Right ventricle myocardium superior (tissue), 1 donor: ENCODE data around the gene NCAPG. TPM values are rescaled to one million over a fixed set of nuclear protein-coding genes. Genes with fewer than 3 reads are reported as not detected.

ENCODE experiments used
- ATAC-seq: fragments of 200-7000 bp; cut with Tn5 transposase; one replicate; pipeline ENCODE4 v1.9.1; 2020; ENCODE audit warnings: mild to moderate bottlenecking; ENCODE audit not compliant: poor library complexity
- DNase-seq: peaks from one replicate; pipeline ENCODE4 v3.0.0-alpha.2; 2020
- intact Hi-C: fragments of 100-400 bp; cut with DNase I; formaldehyde crosslinking; loops from one replicate; pipeline ENCODE4 v1.11.2; 2022
- long read RNA-seq: library from polyadenylated mRNA; unstranded; transcript quantifications from one replicate; pipeline ENCODE4 v2.0.0, GENCODE V29; 2021
- total RNA-seq: library from RNA; stranded (reverse); fragmentation: NEBNext Ultra II Directional; extraction: Animal tissue kit (Norgen Biotek cat#: 25700); gene quantifications from one replicate; pipeline ENCODE4 v1.2.1, GENCODE V29; 2021
- donor health status: DM: no; HTN: yes; CAD: no; lungs with severe emphysema.

NCAPG gene, protein sequence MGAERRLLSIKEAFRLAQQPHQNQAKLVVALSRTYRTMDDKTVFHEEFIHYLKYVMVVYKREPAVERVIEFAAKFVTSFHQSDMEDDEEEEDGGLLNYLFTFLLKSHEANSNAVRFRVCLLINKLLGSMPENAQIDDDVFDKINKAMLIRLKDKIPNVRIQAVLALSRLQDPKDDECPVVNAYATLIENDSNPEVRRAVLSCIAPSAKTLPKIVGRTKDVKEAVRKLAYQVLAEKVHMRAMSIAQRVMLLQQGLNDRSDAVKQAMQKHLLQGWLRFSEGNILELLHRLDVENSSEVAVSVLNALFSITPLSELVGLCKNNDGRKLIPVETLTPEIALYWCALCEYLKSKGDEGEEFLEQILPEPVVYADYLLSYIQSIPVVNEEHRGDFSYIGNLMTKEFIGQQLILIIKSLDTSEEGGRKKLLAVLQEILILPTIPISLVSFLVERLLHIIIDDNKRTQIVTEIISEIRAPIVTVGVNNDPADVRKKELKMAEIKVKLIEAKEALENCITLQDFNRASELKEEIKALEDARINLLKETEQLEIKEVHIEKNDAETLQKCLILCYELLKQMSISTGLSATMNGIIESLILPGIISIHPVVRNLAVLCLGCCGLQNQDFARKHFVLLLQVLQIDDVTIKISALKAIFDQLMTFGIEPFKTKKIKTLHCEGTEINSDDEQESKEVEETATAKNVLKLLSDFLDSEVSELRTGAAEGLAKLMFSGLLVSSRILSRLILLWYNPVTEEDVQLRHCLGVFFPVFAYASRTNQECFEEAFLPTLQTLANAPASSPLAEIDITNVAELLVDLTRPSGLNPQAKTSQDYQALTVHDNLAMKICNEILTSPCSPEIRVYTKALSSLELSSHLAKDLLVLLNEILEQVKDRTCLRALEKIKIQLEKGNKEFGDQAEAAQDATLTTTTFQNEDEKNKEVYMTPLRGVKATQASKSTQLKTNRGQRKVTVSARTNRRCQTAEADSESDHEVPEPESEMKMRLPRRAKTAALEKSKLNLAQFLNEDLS
- 0.59 TPM for total RNA-seq
- long read RNA-seq, result 0 reads

DNA sequence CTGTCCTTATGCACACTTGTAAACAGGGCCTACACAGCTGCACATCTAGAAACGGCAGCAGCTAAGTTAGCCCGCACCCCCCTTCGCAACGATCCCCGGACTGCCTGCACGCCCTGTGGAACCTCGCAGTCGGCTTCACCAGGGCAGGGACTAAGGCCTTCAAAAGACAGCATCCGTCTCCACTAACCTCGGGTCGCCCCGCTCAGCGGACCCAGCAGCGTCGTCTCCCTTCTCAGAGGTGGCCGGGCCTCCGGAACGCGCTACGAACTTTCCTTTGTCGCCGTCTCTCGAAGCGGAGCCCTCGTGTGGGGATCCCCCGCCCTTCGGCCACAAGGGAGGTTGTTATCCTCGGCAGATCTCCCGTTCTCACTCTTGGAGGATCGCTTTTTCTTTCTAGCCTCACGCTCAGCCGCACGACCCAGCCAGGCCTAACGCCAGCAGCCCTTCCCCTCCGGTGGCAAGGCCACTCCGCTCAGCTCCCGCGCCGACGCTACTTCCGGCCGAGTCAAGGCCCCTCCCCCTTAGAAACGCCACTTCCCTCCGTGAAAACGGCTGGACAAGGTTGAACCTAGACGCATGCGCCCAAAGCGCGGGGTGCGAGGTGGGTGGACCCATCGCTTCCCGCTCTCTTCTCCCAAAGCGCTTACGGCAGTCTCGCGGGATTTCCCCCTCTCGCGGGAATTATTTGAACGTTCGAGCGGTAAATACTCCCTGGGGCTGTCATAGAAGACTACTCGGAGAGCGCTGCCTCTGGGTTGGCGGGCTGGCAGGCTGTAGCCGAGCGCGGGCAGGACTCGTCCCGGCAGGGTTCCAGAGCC lies at the start of gene NCAPG, which contains the start of gene DCAF16:
NCAPG (plus strand) TSS at position 720 of the 818 bp plus-strand sequence. CDS start 99 bp downstream, outside the sequence.
DCAF16 (minus strand) TSS at position 498 of the 818 bp plus-strand sequence. CDS start 6,616 bp downstream, outside the sequence.
- ATAC-seq (peak; percentile 100), DNase-seq (peak; percentile 99)
- intact Hi-C loops, result loop anchor here (5.0 to 10.0 kb wide), 2 partner anchors 212 to 554 kb away; partner anchors contain the start of gene LCORL

DNA sequence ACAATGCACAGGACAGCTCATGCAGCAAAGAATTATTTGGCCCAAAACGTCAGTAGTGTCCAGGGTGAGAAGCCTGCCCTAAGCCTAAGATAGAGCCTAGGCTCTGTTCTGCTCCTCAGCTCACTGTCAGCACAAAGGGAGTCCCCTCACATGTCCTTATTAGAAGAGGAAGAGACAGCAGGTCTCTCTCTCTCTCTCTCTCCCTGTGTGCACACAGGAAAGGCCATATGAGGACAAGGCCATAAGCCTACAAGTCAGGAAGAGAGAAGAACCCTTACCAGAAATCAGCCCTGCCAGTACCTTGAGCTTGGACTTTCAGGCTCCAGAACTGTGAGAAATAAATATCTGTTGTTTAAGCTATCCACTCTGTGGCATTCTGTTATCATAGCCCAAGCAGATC lies 49.7 kb upstream of the NCAPG start:
- ATAC-seq (no peak), DNase-seq (no peak)
- intact Hi-C loops, result no loop called here

DNA sequence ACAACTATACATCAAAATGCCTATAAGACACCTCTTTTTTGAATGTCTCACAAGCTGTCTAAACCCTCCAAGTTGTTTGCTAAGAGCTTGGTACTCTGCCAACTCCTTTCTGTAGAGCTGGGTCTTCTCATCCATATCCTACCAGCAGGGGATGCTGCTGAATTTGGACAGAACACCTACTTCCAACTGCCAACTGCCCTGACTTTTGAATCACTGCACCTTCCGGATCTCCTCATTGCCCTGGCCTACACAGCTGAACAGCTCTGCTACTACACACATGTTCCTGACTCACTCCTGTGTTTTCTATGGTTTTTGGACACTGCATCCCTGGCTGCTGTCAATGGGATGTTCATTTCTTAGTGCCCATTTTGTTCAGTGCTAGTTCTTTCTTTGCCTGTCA lies 48.1 kb upstream of the NCAPG start:
- intact Hi-C loops, result no loop called here
- ATAC-seq, result no peak
- DNase-seq, result no peak

DNA sequence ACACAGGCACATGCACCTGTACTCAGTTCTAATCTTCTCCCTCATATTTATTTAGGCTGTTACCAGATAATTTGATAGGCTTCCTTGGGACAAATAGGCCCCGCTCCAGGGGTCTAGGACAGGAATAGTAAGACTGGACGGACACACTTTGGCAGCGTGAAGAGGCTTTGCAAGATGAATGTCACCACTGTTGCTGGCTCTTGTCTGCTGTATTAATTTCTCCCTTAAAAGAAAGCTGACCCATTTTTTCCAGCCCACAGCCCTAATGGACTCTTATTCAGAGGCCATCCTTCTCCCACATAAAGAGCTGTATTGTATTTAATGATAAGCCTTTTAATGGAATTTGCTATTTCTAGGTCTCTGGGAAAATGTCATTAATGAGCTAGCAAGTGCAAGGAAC lies 47.4 kb upstream of the NCAPG start:
- intact Hi-C loops, result no loop called here
- DNase-seq (no peak), ATAC-seq (no peak)

DNA sequence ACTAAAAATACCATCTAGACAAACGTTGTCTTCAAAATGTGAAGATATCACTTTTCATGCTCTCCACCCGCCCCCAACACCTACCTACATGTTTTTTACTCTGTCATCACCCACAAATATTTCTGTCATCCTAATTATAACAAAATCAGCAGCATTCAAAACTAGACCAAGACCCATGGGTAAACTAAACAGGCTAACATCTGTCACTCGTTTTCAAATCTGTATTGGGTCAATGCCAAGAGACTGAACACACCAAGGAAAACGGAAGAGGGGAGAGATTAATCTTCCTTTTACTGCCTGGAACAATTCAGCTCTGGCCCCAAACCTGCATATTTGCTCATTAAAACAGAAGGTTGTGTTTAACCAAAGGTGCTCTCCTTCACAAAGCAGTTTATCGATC lies 46.8 kb upstream of the NCAPG start:
- DNase-seq (no peak), ATAC-seq (no peak)
- intact Hi-C loops, result no loop called here

DNA sequence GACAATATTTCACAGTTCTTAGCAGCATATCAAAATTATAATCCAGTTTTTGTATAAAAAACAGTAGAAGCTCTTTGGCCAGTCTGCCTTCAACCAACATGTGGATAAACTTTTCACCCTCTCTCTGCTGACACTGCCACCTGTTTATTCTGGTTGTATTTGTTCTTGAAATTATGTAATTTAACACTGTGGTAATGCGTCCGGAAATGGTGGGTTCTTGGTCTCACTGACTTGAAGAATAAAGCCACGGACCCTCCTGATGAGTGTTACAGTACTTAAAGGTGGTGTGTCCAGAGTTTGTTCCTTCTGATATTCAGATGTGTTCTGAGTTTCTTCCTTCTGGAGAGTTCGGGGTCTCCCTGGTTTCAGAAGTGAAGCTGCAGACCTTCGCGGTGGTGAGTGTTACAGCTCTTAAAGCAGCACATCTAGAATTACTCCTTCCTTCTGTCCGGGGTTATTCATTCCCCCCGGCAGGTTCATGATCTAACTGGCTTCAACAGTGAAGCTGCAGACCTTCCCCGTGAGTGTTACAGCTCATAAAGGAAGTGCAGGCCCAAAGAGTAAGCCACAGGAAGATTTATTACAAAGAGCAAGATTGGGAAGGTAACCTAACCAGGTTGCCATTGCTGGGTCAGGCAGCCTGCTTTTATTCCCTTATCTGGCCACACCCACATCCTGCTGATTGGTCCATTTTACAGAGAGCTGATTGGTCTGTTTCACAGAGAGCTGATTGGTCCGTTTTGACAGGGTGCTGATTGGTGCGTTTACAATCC lies 45.1 kb upstream of the NCAPG start:
- intact Hi-C loops, result no loop called here
- ATAC-seq (no peak), DNase-seq (no peak)

DNA sequence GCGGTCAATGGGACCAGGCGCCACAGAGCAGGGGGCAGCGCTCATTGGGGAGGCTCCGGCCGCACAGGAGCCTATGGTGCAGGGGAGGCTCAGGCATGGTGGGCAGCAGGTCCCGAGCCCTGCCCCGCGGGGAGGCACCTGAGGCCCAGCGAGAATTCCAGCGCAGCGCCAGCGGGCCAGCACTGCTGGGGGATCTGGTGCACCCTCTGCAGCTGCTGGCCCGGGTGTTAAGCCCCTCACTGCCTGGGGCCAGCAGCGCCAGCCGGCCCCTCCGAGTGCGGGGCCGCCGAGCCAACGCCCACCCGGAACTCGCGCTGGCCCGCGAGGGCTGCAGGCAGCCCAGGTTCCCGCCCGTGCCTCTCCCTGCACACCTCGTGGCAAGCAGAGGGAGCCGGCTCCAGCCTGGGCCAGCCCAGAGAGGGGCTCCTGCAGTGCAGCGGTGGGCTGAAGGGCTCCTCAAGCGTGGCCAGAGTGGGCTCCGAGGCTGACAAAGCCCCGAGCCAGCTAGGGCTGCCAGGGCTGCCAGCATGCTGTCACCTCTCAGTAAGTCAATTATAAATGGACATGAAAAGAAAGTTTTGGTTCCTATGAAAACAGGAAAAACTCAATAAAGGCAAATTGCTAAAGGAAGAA lies 43.8 kb upstream of the NCAPG start:
- ATAC-seq (no peak), DNase-seq (no peak)
- intact Hi-C loops, result no loop called here

DNA sequence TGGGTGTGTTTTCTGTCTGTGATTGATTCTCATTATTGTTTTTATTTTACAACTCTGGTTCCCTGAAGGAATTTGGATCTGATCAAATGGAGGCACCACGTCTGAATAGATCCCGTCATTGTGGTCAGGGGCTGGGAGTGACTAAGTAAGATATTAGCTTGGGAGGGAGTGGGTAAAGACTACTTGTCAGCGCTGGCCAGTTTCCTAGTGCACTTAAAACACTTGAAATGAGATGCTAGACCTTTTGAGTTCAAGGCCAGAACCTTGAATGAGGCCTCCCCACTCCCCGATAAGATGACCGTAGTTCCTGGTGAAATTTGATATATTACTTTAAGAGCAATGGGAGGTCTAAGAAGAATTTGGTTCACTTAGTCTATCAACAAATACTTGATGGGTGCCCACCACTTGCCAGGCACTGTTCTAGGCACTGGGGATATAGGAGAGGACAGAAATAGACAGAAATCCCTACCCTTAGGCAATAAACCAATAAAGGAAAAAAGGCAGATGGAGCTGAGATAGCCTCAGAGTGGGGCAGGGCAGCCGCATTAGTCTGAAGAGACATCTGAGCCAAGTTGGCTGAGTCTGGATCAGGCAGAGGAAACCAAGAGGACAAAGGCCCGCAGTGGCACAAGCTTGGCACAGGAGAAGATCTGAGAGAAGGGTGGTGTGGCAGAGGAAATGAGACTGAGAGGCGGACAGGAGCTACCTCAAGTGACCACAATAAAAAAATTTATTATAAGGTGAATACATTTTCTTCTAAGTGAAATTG lies 41.2 kb upstream of the NCAPG start:
- intact Hi-C loops, result no loop called here
- no peak for ATAC-seq
- no peak for DNase-seq

DNA sequence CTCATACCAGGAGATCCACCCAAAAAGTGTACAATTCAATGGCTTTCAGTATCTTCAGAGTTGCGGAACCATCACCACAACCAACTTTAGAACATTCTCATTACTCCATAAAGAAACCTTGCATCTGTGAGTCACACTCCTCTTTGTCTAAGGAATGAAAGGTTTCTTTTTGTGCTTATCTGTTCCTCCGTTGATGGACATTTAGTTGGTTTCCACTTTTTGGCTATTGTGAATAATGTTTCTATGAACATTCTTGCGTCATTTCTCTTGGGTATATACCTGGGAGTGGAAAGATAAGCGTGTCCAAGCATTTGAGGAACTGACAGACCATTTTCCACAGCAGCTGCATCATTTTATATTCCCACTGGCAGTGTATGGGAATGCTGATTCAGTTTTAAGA lies 39.9 kb upstream of the NCAPG start:
- no peak for ATAC-seq
- DNase-seq, result no peak
- intact Hi-C loops, result no loop called here

DNA sequence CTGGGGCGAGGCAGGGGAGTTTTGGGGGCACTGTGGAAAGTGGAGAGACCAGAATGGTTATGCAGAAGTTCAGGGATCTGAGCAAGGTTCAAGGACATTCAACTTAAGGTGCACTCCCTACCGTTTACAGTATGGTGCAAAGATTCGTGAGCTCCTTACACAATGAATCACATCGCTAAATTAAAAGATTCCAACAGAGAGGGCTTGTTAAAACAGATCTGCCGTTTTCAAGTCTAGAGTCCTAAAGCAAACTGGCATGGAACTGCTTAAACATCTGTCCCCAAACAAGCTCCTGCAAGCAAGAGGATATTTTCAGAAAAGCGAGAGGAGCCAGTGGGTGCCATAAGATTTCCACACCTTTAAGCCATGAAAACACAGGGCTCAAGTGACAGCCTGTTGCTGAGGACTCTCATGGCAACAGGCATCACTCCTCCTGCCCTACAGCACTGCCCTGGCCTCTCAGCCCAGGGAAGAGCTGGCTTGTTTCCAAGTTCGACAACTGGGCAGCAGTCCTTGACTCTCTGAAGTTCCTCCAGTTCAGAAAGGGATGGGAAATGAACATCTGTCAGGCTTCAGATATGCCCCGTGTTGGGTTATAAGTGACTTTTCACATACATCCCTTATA lies 39.4 kb upstream of the NCAPG start:
- DNase-seq, result no peak
- no peak for ATAC-seq
- intact Hi-C loops, result no loop called here

DNA sequence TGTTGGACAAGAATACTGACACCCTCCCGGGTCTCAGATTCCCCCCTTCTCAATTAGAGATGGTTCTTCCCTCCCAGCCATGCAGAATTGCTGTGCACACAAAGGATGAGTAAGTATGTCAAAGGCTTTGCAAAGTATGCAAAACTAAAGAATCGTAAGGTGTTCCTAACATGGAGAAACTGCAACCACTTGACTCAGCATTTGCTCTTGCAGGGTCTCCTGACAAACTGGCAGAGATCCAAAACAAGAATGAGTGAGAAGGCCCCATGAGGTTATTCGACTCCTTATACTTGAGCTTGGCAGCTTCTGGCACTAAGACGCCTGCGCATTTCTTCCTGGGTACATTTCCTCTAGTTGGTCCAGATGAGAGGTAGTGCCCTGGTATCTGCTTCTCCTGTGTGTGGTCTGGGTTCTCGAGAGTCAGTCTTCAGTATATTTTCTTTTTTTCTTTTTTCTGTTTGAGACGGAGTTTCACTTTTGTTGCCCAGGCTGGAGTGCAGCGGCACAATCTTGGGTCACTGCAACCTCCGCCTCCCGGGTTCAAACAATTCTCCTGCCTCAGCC lies 37.6 kb upstream of the NCAPG start:
- intact Hi-C loops, result no loop called here
- ATAC-seq (no peak), DNase-seq (no peak)

DNA sequence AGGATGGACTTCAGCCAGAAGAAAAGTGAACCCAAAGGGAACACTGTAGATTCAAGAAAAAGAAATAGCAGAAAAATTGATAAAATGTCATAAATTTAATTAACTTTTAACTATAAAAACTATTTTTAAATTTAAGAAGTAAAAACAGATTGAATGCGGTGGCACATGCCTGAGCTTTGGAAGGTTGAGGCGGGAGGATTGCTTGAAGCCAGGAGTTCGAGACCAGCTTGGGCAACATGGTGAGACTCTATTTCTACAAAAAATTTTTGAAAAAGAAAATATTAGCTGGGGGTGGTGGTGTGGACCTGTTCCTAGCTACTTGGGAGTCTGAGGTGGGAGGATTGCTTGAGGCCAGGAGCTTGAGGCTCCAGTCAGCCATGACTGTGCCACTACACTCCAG lies 32.3 kb upstream of the NCAPG start:
- intact Hi-C loops, result no loop called here
- ATAC-seq (no peak), DNase-seq (no peak)

DNA sequence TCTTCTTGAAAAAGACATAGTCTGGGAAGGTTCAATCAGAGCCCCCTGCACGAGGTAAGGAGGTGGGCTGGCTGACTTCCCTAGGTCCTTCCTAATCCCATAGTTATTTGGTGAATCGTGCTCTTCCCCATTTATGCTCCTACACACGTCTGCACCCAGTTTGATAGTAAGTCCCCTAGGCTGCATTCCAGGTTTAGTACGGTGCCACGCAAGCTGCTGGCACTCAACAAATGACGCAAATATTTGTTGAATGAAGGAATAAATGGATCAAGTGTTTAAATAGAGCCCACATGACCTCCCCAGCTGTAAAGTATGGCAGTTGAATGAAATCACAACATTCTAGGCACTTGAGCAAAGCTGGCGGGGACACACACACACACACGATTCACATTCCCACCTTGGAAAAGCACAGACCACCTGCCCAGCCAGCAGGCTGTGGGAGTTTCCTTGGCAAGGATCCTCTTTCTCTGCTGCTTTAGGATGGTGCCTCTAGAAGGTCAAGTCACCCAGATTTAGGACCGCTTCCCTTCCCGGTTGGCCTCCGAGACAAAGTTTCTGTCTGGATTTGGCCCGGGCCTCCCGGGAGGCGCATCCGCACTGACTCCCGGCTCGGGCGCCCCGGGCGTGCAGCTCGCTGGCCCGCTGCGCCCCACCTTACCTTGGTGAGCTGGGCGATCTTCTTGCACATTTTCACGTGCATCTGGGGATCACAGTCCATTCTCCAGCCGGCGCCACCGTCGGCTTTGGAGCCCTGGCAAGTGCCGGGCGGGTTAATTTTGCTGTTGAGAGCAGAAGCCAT lies 30.1 kb upstream of the NCAPG start:
- DNase-seq, result no peak
- intact Hi-C loops, result no loop called here
- no peak for ATAC-seq

DNA sequence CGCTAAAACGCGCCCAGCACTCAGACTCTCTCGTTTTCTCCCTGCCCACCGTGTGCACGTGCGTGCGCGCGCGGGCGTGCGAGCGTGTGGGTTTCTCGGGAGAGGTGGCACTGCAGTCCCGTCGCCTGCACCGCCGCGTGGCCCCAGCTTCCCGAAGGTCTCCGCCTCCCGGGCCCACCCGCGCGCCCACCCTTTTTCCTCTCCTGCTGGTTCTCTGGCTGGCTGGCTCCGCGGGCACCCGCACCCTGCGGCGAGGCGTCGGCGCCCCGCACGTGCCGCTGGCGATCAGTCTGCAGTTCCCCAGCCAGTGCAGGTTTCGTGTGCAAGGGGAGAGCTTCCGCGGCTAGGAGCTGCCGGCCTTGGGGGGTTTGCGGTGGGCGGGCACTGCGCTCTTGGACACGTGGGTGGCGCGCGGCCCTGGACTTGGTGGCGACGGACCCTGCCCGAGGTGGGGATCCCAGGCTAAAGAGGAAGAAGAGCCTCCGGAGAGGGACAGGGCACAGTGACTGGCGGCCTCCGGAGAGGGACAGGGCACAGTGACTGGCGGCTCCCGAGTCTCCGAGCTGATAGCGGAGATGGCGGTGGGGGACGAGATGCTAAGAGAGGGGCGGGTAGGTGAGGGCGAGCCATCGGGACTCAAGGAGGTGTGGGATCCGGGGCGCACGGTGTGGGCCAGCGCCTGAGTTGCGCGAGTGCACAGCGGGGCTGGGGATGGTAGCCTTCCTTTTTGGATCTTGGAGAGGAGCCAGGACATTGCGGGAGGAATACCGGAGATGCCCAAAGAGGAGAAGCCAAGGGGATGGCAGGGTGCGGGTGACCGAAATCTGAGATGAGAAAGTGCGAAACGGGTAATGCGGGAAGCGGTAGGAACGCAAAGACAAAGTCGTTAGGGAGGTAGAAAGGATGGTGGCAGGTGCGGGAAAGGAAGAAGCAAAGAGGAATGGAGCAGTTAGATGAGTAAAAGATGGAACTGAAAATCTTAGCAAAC lies 29.2 kb upstream of the NCAPG start, which contains the start of gene FAM184B:
FAM184B (minus strand) TSS at position 322 of the 988 bp plus-strand sequence. CDS start 322 bp downstream, outside the sequence.
- no peak for DNase-seq
- peak; percentile 18 for ATAC-seq
- intact Hi-C loops, result no loop called here
